GM23338 (cell line): ENCODE data around the gene AKAP1.

Source experiments
- CTCF ChIP-seq, 2 experiments: fragments of 200-600 bp in 1 of 2; sonication (generic) in 1 of 2; conservative IDR thresholded peaks; 2 replicates each; pipeline versions ENCODE4 v1.5.1 to v1.6.1; 2016 to 2017; ENCODE audit warnings: antibody characterized with exemption in 2 of 2, low read depth in 2 of 2, mild to moderate bottlenecking in 2 of 2, moderate library complexity in 1 of 2
- EZH2phosphoT487 ChIP-seq: fragments of 200-600 bp; sonication (generic); IDR thresholded peaks from one replicate; pipeline ENCODE4 v1.8.1; 2018; ENCODE audit warnings: antibody characterized with exemption; ENCODE audit not compliant: unreplicated experiment
- JUNB ChIP-seq: IDR thresholded peaks from one replicate; pipeline ENCODE4 v1.6.1; 2016; ENCODE audit warnings: antibody characterized with exemption; ENCODE audit not compliant: unreplicated experiment
- POLR2AphosphoS5 ChIP-seq: IDR thresholded peaks from 2 replicates; pipeline ENCODE4 v1.6.1; 2016; ENCODE audit warnings: antibody characterized with exemption, low read depth
- REST ChIP-seq: IDR thresholded peaks from one replicate; pipeline ENCODE4 v1.6.1; 2018; ENCODE audit warnings: antibody characterized with exemption; ENCODE audit not compliant: unreplicated experiment
- STAT1 ChIP-seq: IDR thresholded peaks from one replicate; pipeline ENCODE4 v1.6.1; 2016; ENCODE audit warnings: antibody characterized with exemption; ENCODE audit not compliant: unreplicated experiment
- ZNF114 ChIP-seq: fragments of 250-450 bp; sonication (Bioruptor Pico); IDR thresholded peaks from 2 replicates; pipeline ENCODE4 v1.5.0; 2020; ENCODE audit warnings: mild to moderate bottlenecking, moderate library complexity

- TF ChIP-seq STAT1: no peak
- TF ChIP-seq CTCF (conservative IDR thresholded peaks at IDR 0.05; ENCODE audit: low read depth in 2 of 2): no peak
- no peak for TF ChIP-seq REST
- no peak for TF ChIP-seq POLR2AphosphoS5
- no peak for TF ChIP-seq EZH2phosphoT487
- no peak for TF ChIP-seq JUNB
- no peak for TF ChIP-seq ZNF114
These were observed 48.4 kb downstream of the AKAP1 start for GRCh38 chr17:57133486-57133885.
